ENCODE measurements around the gene TSN.

- TF ChIP-seq POLR2A (IDR thresholded peaks at IDR 0.05), result no peak
- no peak for TF ChIP-seq POLR2AphosphoS5 (IDR thresholded peaks at IDR 0.05)
Observed at GRCh38 chr2:121777699-121778058, 22.2 kb downstream of the TSN start.
